Measurements from ENCODE around the gene NKIRAS2.

Gene NKIRAS2

GRCh38 chr17:42023524-42024349, 3.8 kb downstream of the NKIRAS2 start:
- DNase-seq, result peak; percentile 85
- in situ Hi-C loops (cut with MboI; ENCODE audit: low pct_unique_long_range_greater_than_20kb, low sequenced_read_pairs), result loop anchor here (10.0 kb wide), 1 partner anchor 91 kb away; the partner anchor contains the start of gene DHX58

DNA sequence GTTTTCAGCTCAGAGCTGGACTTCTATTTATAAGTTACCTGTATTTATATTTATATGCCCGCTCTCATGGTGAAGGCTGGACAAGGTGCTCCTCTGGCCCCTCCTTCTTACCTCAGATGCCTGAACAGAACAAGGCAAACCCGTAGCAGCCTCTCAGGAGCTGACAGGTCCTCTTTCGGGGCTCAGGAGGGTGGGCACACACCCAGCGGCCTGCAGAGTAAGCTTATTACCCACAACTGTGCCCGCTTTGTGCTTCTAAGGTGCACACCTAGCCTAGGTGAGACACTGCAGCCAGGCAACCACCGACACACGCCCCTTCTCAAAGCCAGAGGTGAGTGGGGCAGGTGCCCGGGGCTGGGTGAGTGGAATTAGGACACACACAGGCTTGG, 5.3 kb downstream of the NKIRAS2 start:
- in situ Hi-C loops (cut with MboI; ENCODE audit: low pct_unique_long_range_greater_than_20kb, low sequenced_read_pairs), result loop anchor here (10.0 kb wide), 1 partner anchor 90 kb away; the partner anchor contains the start of gene DHX58
- DNase-seq, result no peak

DNA sequence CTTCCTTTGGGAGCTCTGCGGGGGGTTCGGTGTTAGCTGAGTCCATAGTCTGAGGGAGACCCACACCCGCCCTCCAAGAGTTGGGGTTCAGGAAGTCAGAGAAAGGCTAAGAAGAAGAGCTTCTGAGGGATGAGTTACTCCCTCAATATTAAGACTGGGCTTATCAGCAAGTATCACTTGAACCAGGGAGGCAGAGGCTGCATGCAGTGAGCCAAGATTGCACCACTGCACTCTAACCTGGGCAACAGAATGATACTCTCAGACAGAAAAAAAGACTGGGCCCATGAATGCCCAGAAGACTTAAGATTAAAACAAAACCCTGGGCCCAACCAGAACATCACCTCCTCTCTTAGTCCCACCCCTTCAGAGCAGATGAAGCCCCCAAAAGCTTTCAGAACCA, 6.0 kb downstream of the NKIRAS2 start:
- no peak for DNase-seq
- in situ Hi-C loops (cut with MboI; ENCODE audit: low pct_unique_long_range_greater_than_20kb, low sequenced_read_pairs), result loop anchor here (10.0 kb wide), 1 partner anchor 89 kb away; the partner anchor contains the start of gene DHX58

- in situ Hi-C loops (cut with MboI; ENCODE audit: low pct_unique_long_range_greater_than_20kb, low sequenced_read_pairs), result loop anchor here (10.0 kb wide), 1 partner anchor 88 kb away; the partner anchor contains the start of gene DHX58
- no peak for DNase-seq
Observed at GRCh38 chr17:42026857-42027589, 7.1 kb downstream of the NKIRAS2 start.

DNA sequence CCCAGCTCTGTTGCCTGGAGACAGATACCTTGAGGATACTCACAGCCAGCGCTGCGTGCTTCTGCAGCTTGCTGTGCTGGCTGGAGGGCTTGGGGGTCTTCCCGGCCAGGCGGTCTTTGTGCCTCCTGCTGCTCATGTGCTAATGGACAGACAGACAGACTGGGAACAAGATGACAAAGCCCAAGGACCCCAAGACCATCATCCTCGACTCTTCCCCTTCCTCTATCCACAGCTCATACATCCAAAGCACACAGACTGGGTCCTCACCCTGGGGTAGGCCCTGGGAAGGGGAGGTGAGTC, 7.7 kb downstream of the NKIRAS2 start:
- DNase-seq, result no peak
- in situ Hi-C loops (cut with MboI; ENCODE audit: low pct_unique_long_range_greater_than_20kb, low sequenced_read_pairs), result loop anchor here (10.0 kb wide), 1 partner anchor 87 kb away; the partner anchor contains the start of gene DHX58

- in situ Hi-C loops (cut with MboI; ENCODE audit: low pct_unique_long_range_greater_than_20kb, low sequenced_read_pairs), result loop anchor here (10.0 kb wide), 1 partner anchor 87 kb away; the partner anchor contains the start of gene DHX58
Observed at GRCh38 chr17:42027961-42028790, 8.3 kb downstream of the NKIRAS2 start.

GRCh38 chr17:42028791-42029127, 8.9 kb downstream of the NKIRAS2 start:
- in situ Hi-C loops (cut with MboI; ENCODE audit: low pct_unique_long_range_greater_than_20kb, low sequenced_read_pairs), result loop anchor here (10.0 kb wide), 1 partner anchor 86 kb away; the partner anchor contains the start of gene DHX58
- no peak for DNase-seq

More at GRCh38 chr17:42027961-42028790, 8.3 kb downstream of the NKIRAS2 start:
- no peak for DNase-seq

DNA sequence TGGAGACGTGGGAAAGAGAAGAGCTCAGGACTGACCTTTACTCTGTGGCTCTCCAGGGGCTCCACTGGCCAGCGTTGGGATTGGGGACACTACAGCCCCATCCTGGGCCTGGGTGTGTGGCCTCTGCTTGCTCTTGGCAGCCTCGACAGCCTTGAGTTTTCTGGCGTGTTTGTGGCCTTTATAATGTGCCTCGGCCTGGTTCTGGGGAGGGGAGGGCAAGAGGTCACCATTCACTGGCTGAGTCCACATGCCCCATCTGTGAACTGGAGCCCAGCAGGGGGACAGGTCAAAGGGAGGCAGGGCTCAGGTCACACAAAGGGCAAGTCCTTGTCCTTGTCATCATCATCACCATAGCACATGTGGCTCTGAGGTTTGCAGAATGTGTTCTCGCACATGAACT, 11.7 kb downstream of the NKIRAS2 start:
- in situ Hi-C loops (cut with MboI; ENCODE audit: low pct_unique_long_range_greater_than_20kb, low sequenced_read_pairs), result no loop called here

DNA sequence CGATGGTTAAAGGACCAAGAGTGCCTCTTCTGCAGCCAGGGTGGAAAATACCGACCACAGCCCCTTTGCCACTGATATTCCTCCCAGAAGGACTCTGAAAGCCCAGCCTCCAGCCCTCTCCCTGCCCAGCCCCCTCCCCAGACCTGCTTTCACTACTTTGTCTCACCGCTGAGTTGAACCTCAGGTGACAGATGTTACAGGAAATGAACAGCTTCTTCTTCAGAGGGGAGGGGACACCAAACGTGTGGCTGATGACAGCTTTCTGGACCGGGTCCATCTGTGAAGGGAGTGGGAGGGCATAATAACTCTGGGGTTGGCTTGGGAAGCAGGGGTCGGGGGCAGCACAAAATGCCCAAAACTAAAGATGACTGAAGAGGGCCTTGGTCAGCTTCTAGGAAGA, 14.2 kb downstream of the NKIRAS2 start:
- DNase-seq, result no peak

More for the DNA sequence above, 11.7 kb downstream of the NKIRAS2 start:
- DNase-seq, result no peak

DNA sequence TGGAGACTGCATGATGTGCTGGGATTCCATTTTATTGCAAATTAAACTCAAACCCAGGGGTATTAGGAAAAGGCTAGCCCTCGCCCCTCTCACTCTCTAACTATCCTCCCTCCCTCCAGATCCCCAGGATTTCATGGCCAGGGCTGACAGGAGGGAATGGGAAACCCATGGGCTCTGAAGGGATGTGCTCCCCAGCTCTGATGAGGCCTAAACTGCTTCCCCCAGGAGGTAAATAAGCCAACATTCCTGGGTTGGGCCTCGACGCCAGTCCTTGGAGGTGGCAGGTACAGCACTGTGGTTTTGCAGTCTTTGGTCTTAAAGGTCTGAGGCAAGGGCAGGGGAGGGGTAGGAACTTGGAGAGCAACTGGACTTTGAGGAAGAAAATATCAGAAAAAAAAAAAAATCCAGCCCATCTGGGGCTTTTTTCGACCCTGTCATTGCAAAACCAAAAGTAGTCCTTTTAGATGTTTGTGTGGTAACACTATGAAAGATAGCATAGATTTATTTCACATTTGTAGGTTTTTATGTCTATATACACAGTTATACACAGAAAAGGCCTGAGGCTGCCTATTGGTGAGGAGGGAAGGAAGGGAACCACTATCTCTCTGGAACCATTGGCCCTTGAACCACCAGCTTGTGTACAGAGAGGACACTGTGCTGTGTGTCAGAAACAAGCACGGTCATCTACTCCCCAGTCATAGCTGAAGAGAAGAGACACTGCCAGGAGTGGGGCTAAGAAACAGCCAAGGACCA, 18.5 kb downstream of the NKIRAS2 start:
- no peak for DNase-seq

More for the DNA sequence above, 14.2 kb downstream of the NKIRAS2 start:
- in situ Hi-C loops (cut with MboI; ENCODE audit: low pct_unique_long_range_greater_than_20kb, low sequenced_read_pairs), result no loop called here

DNA sequence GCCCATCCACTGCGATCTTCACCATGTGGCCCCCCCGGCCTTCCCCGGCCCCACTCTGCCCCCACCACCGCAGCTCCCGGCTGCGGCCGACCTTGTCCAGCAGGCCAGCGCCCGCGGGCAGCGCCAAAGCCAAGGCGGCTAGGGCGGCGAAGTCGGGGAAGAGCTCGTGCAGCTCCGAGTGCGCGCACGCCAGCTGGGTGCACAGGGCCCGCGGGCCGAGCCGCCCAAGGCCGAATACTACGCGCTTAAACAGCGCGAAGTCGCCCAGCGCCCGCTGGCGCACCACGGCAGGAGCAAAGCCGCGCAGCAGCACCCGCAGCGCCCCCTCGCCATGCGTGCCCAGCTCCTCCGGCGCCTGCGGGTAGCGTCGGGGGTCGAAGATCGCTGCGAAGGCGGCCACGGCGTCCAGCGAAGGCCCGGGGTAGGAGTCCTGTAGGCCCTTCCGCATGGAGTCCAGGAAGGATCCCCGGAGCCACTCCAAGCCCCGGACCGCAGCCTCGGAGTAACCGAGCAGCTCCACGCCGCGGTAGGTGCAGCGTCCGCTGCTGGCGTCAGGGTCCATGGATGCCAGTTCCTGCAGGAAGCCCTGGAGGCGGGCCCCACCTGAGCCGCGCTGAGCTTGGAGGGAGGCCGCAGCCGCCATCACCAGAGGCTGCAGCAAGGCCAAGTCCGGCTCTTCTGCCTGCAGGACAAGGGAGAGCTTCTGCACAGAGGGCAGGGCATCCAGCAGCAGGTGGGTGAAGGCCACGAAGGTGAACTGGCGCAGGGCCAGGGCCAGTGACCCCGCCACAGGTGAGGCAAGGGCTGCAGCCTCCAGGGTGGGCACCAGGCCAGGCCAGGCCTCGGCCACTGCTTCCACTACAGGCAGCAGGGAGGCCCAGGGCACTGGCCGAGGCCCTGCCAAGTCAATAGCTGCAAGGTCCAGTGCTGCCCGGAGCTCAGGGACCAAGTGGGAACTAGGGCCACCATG, 20.2 kb downstream of the NKIRAS2 start:
- no peak for DNase-seq

More for the DNA sequence above, 18.5 kb downstream of the NKIRAS2 start:
- in situ Hi-C loops (cut with MboI; ENCODE audit: low pct_unique_long_range_greater_than_20kb, low sequenced_read_pairs), result no loop called here

DNA sequence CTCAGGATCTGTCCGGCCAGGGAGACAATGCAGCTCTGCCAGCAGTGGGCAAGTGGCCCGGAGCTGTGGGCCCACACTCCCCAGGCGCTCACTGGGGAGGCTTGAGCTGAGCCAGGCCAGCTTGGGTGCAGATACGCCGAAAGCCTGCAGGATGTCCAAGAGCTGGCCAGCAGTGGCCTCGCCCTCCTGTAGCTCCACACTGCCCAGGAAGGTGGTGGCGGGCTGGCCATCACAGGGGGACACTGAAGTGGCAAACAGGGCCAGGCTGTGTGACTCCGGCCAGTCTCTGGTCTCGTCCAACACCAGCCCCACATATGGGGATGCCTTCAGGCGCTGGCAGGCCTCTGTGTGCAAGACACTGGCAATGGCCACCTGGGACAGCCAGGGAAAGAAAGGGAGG, 20.9 kb downstream of the NKIRAS2 start:
- in situ Hi-C loops (cut with MboI; ENCODE audit: low pct_unique_long_range_greater_than_20kb, low sequenced_read_pairs), result no loop called here
- DNase-seq, result no peak

More for the DNA sequence above, 20.2 kb downstream of the NKIRAS2 start:
- in situ Hi-C loops (cut with MboI; ENCODE audit: low pct_unique_long_range_greater_than_20kb, low sequenced_read_pairs), result no loop called here

GRCh38 chr17:42041619-42042018, 21.7 kb downstream of the NKIRAS2 start:
- DNase-seq, result no peak
- in situ Hi-C loops (cut with MboI; ENCODE audit: low pct_unique_long_range_greater_than_20kb, low sequenced_read_pairs), result no loop called here

GRCh38 chr17:42042598-42043319, 22.9 kb downstream of the NKIRAS2 start:
- DNase-seq, result no peak
- in situ Hi-C loops (cut with MboI; ENCODE audit: low pct_unique_long_range_greater_than_20kb, low sequenced_read_pairs), result no loop called here

DNA sequence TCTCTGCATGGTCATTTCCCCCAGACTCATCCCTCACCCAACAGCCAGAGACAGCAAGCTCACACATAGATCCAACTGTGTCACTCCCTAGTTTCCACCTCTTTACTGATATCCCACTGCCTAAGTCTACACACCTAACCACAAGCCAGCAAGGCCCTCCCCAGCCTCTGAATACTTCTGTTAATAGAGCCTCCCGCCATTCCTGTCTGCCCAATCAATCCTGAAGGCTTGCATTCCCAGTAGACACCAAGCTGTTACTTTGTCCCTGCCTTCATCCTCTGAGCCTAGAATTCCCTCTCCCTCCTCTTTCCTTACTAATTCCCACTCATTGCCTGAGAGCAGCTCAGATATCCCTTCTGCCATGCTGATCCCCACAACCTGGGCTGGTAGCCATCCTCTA, 25.8 kb downstream of the NKIRAS2 start:
- in situ Hi-C loops (cut with MboI; ENCODE audit: low pct_unique_long_range_greater_than_20kb, low sequenced_read_pairs), result no loop called here
- DNase-seq, result no peak

DNA sequence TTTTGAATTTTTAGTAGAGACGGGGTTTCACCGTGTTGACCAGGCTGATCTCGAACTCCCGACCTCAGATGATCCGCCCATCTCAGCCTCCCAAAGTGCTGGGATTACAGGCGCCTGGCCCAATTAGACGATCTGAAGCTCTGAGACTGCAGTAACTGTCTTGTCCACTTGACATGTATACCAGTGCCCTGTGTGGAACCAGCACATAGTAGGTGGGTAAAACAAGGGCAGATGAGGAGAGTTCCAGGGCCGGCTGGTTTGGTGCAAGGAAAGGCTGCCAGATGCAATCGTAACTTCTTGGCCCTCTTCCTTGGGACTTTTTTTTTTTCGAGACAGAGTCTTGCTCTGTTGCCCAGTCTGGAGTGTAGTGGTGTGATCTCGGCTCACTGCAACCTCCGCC, 27.5 kb downstream of the NKIRAS2 start:
- no peak for DNase-seq
- in situ Hi-C loops (cut with MboI; ENCODE audit: low pct_unique_long_range_greater_than_20kb, low sequenced_read_pairs), result no loop called here

DNA sequence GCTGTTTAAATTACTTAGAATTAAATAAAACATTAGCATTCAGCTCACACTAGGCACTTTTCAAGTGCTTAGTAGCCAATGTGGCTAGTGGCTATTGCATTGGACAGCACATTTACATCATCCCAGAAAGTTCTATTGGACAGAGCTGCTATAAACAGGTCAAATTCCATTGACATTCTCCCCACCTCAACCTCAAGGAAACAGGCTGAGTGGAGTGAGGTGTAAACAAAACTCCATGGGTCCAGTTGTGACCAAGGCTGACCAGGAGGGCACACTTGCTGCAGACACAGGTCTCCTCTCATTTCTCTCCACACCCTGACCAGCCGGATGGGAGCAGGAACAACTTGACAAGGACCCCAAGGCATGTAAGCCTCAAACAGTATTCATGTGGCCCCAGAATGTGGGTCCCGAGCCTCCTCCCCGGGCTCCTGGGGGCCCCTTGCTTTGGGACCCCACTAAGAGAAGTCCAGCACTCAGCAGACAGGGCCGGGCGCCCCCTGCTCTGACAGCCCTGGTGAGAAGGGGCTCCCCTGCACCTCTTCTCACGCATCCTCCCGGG, 30.0 kb downstream of the NKIRAS2 start:
- no peak for DNase-seq
- in situ Hi-C loops (cut with MboI; ENCODE audit: low pct_unique_long_range_greater_than_20kb, low sequenced_read_pairs), result no loop called here
